H1 (cell line): Measurements from ENCODE around the gene SCAPER. TPM values are rescaled to one million over a fixed set of nuclear protein-coding genes. Genes with fewer than 3 reads are reported as not detected.

Experiments used
- ATF3 ChIP-seq: IDR thresholded peaks from 2 replicates; pipeline ENCODE4 v1.6.1; 2011; ENCODE audit warnings: low read depth, mild to moderate bottlenecking, low read length; ENCODE audit not compliant: insufficient read depth
- CHD2 ChIP-seq: IDR thresholded peaks from 2 replicates; pipeline ENCODE4 v1.6.1; 2012; ENCODE audit warnings: low read length, improper control_type of control experiment
- CREB1 ChIP-seq: IDR thresholded peaks from 2 replicates; pipeline ENCODE4 v1.6.1; 2012; ENCODE audit warnings: inconsistent platforms
- E2F6 ChIP-seq: IDR thresholded peaks from 2 replicates; pipeline ENCODE4 v1.6.1; 2012; ENCODE audit warnings: inconsistent platforms
- KDM4A ChIP-seq: IDR thresholded peaks from one replicate; pipeline ENCODE4 v1.7.1; 2012; ENCODE audit warnings: low read depth, mild to moderate bottlenecking, moderate library complexity, low read length, inconsistent platforms; ENCODE audit not compliant: severe bottlenecking
- MAFK ChIP-seq: IDR thresholded peaks from 2 replicates; pipeline ENCODE4 v1.6.1; 2012; ENCODE audit warnings: low read depth, mild to moderate bottlenecking, improper control_type of control experiment, low read length
- MAX ChIP-seq: IDR thresholded peaks from 2 replicates; pipeline ENCODE4 v1.6.1; 2012; ENCODE audit warnings: inconsistent platforms
- NRF1 ChIP-seq: IDR thresholded peaks from 2 replicates; pipeline ENCODE4 v1.6.1; 2011; ENCODE audit warnings: mild to moderate bottlenecking, low read depth, low read length, improper control_type of control experiment
- POLR2AphosphoS5 ChIP-seq: IDR thresholded peaks from 2 replicates; pipeline ENCODE4 v1.6.1; 2011; ENCODE audit warnings: low read depth, low read length
- RBBP5 ChIP-seq: IDR thresholded peaks from 2 replicates; pipeline ENCODE4 v1.7.1; 2012; ENCODE audit warnings: low read depth, mild to moderate bottlenecking, inconsistent platforms, low read length, moderate library complexity, borderline replicate concordance
- RNF2 ChIP-seq: fragments of 200-900, 300-1000 bp; sonication (generic); IDR thresholded peaks from 2 replicates; pipeline ENCODE4 v1.7.1; 2016; ENCODE audit warnings: borderline replicate concordance, low read depth, mild to moderate bottlenecking, antibody characterized with exemption, low read length; ENCODE audit not compliant: poor library complexity, severe bottlenecking; ENCODE audit errors: missing control alignments
- TAF1 ChIP-seq: IDR thresholded peaks from 2 replicates; pipeline ENCODE4 v1.6.1; 2011; ENCODE audit warnings: mild to moderate bottlenecking, low read depth, low read length
- USF2 ChIP-seq: IDR thresholded peaks from 2 replicates; pipeline ENCODE4 v1.6.1; 2011; ENCODE audit warnings: low read length, improper control_type of control experiment
- YY1 ChIP-seq: IDR thresholded peaks from 2 replicates; pipeline ENCODE4 v1.6.1; 2011; ENCODE audit warnings: low read depth, mild to moderate bottlenecking, low read length
- polyA plus RNA-seq, 7 experiments: library from polyadenylated mRNA; depleted of rRNA in 3 of 7; stranded (reverse) in 5 of 7; unstranded in 2 of 7; fragments of >200 nt in 5 of 7; fragments of 200-250 nt in 2 of 7; gene quantifications; 1 replicate in 5 of 7; 2 replicates in 1 of 7; 4 replicates in 1 of 7; pipeline versions ENCODE4 v1.2.1 to v1.2.3, GENCODE V29; 2011 to 2013; ENCODE audit warnings: missing spikeins in 2 of 7, mixed read lengths in 2 of 7
- total RNA-seq: library from RNA; stranded (reverse); fragmentation: NEBNext Ultra II Directional; extraction: Animal tissue kit (Norgen Biotek cat#: 25700); gene quantifications from 2 replicates; pipeline ENCODE4 v1.2.1, GENCODE V29; 2021

SCAPER gene
- total and polyA plus RNA-seq, 2 of the 8 experiments (the other 6 are each of a cell fraction or from before 2014, with no cell fraction given) = 1.6 to 6.8 TPM

- TF ChIP-seq E2F6 (peak; percentile 75), MAFK (no peak), CHD2 (no peak), MAX (peak; percentile 89), POLR2AphosphoS5 (no peak), KDM4A (peak; percentile 90), ATF3 (no peak), CREB1 (no peak), YY1 (no peak), USF2 (no peak), RNF2 (peak; percentile 26), TAF1 (no peak), NRF1 (no peak), RBBP5 (no peak; the same call in 1 of the 2 replicates)
Measured at GRCh38 chr15:76341366-76342057, 563.6 kb downstream of the SCAPER start (continued).
